Ascending aorta (tissue), 2 donors: Measurements from ENCODE around the gene IMP4. TPM values are rescaled to one million over a fixed set of nuclear protein-coding genes. Genes with fewer than 3 reads are reported as not detected.

Experiments used
- DNase-seq, 2 donors: peaks; one replicate each; pipeline ENCODE4 v3.0.0-alpha.2; 2019; ENCODE audit warnings: low spot score in 2 of 2
- H3K27ac ChIP-seq, 2 donors: fragments of 200-600 bp; sonication (generic); one replicate each; pipeline ENCODE4 v1.5.1; 2016 to 2017; ENCODE audit warnings: mild to moderate bottlenecking in 1 of 2
- H3K27me3 ChIP-seq: fragments of 200-600 bp; sonication (generic); one replicate; pipeline ENCODE4 v1.5.1; 2017
- H3K36me3 ChIP-seq, 2 donors: fragments of 200-600 bp; sonication (generic); one replicate each; pipeline ENCODE4 v1.5.1; 2016
- H3K4me1 ChIP-seq, 2 donors: fragments of 200-600 bp; sonication (generic); one replicate each; pipeline ENCODE4 v1.5.1; 2016 to 2017; ENCODE audit warnings: mild to moderate bottlenecking in 1 of 2
- H3K4me3 ChIP-seq, 2 donors: fragments of 200-600 bp; sonication (generic); one replicate each; pipeline ENCODE4 v1.5.1; 2016 to 2017; ENCODE audit warnings: mild to moderate bottlenecking in 1 of 2
- H3K9me3 ChIP-seq, 2 donors: fragments of 200-600 bp; sonication (generic); one replicate each; pipeline ENCODE4 v1.5.1; 2016
- intact Hi-C: fragments of 100-400 bp; cut with DNase I; formaldehyde crosslinking; loops from one replicate; pipeline ENCODE4 v1.15.1; 2023
- total RNA-seq: library from RNA; depleted of rRNA; stranded (reverse); fragments of >200 nt; gene quantifications from one replicate; pipeline ENCODE4 v1.1.0, GENCODE V29; 2016
- TF ChIP-seq, protein P1 (sequence below), 3 experiments: fragments of 200-600 bp in 2 of 3; fragments of 450-650 bp in 1 of 3; sonication (generic) in 2 of 3; IDR thresholded peaks; one replicate each; pipeline ENCODE4 v1.5.1; 2016 to 2019; ENCODE audit warnings: antibody characterized with exemption in 3 of 3, mild to moderate bottlenecking in 1 of 3, moderate library complexity in 1 of 3

IMP4 gene
- total RNA-seq, 1 donor from 2014 or later: 97.9 TPM

DNA sequence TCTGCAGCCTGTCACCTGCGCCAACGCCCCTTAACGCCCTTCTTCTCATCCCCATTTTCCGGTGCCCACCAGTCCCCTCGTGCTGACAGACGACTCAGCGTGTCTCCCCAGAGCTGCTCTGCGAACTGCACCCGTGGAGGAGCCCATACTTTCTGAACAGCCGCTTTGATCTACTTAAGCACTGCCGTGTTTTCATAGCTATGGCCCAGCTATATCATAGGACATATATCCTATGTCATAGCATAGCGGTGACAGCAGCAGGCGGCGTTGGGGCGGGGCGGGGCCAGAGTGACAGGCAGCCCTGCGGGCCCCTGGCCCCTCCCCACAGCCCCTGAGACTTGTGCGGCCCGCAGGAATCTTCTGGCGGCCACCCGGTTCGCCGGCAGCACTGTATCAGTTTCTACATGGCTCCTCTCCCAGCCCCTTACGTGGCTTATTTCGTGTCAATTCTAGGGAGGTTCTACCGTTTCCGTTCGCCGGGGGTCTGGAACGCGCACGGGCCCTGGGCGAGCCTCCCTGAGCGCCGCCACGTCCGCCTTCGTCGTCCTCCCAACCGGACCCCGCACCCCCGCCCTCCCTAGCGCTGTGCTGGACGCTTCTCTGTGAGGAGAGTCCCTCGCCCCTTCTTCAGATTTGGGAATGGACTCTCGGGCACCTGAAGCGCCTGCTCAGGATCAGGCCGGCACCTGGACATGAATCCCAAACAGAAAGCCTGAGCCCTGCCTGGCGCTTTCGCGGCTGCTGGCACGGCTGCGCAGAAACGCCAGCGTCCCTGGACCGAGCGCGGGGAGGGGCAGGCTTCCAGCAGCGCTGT lies 48.6 kb downstream of the IMP4 start:
- Histone ChIP-seq H3K4me1 (peaks cover 0 to 12% of the 10 kb centered on the region in 2 donors), H3K4me3 (peak overlapping the region; percentile 65 to 91), H3K27me3 (no peaks in the 10 kb centered on the region), H3K27ac (peak overlapping the region; percentile 82 to 83), H3K36me3 (no peaks in the 10 kb centered on the region), H3K9me3 (no peaks in the 10 kb centered on the region)
- DNase-seq: peak in 1 of 2 donors; percentile 84
- TF ChIP-seq, protein P1, sequence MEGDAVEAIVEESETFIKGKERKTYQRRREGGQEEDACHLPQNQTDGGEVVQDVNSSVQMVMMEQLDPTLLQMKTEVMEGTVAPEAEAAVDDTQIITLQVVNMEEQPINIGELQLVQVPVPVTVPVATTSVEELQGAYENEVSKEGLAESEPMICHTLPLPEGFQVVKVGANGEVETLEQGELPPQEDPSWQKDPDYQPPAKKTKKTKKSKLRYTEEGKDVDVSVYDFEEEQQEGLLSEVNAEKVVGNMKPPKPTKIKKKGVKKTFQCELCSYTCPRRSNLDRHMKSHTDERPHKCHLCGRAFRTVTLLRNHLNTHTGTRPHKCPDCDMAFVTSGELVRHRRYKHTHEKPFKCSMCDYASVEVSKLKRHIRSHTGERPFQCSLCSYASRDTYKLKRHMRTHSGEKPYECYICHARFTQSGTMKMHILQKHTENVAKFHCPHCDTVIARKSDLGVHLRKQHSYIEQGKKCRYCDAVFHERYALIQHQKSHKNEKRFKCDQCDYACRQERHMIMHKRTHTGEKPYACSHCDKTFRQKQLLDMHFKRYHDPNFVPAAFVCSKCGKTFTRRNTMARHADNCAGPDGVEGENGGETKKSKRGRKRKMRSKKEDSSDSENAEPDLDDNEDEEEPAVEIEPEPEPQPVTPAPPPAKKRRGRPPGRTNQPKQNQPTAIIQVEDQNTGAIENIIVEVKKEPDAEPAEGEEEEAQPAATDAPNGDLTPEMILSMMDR (IDR thresholded peaks at IDR 0.05): no peak
- intact Hi-C loops: loop anchor here (2.0 kb wide), 1 partner anchor 18 kb away; no protein-coding TSS in a partner anchor

DNA sequence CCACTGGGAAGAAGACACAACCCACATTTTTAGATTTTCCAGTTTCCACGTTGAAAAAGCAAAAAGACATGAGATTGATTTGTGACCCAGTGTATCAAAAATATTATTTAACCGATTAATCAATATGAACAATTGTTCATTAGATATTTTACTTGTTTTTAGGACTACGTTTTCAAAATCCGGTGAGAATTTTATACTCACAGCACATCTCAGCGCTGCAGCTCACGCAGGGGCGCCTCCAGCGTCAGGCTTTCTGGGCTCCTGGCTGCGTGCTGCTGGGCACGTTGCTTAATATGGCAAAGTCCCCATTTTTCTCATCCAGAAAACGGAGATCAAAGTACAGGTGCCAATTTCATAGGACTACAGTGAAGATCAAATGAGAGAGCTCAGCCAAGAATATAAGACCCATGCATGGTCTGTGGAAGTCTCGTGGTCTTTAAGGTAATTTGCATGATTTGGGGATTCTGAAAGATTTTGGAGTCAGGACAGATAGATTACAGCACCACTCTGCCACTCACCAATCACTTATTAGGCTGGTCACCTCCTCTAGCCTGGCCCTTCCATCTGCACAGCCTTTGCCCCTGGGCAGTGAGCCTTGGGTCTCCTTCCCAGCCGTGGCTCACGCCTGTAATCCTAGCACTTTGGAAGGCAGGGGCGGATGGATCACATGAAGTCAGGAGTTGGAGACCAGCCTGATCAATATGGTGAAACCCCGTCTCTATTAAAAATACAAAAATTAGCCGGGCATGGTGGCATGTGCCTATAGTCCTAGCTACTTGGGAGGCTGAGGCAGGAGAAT lies 49.4 kb downstream of the IMP4 start:
- intact Hi-C loops: loop anchor here (2.0 kb wide), 1 partner anchor 19 kb away; no protein-coding TSS in a partner anchor

DNA sequence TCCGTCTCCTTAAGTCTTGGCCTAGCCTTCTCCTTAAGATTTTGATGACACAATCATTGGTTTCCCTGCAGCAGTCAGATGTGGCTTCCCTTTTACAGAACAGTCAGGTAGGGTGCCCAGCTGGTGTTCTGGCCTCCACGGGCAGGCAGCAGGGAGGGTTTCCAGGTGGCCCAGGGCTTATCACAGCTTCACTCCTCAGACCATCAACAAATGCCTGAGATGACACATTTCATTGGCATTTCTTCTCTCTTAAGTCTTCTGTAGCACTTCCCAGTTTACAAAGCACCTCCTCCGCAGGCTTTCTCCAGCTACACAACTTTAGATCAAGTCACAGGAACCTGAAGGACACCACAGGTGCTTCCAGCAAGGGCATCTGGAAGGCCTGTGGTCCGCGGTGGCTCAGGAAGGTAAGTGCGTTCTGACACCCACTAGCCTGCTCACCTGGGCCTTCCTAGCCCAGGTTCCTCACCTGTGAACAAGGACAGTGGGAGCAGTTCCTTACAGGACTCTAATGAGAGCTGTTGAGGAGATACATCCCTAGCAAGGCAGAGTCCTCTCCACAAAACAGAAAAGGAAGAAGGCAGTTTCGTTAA lies 50.7 kb downstream of the IMP4 start:
- intact Hi-C loops: no loop called here
- no peaks in the 10 kb centered on the region for H3K9me3 ChIP-seq

More for the DNA sequence above, 49.4 kb downstream of the IMP4 start:
- H3K4me1 ChIP-seq: peaks cover 0 to 9% of the 10 kb centered on the region in 2 donors
- peak overlapping the region; percentile 65 to 91 for H3K4me3 ChIP-seq
- H3K27me3 ChIP-seq: no peaks in the 10 kb centered on the region
- peak overlapping the region; percentile 82 to 83 for H3K27ac ChIP-seq
- no peaks in the 10 kb centered on the region for H3K9me3 ChIP-seq
- TF ChIP-seq, protein P1 (IDR thresholded peaks at IDR 0.05): no peak
- DNase-seq: peak in 1 of 2 donors; percentile 63
- no peaks in the 10 kb centered on the region for H3K36me3 ChIP-seq

More for the DNA sequence above, 50.7 kb downstream of the IMP4 start:
- Histone ChIP-seq H3K36me3 (no peaks in the 10 kb centered on the region), H3K27me3 (no peaks in the 10 kb centered on the region), H3K27ac (no peak overlapping the region), H3K4me3 (no peak overlapping the region), H3K4me1 (peaks cover 0 to 9% of the 10 kb centered on the region in 2 donors)
- peak in 1 of 2 donors; percentile 40 for DNase-seq
- TF ChIP-seq, protein P1 (IDR thresholded peaks at IDR 0.05): no peak

Other genes starting within 250 kb of the IMP4 start
- not detected for gene POTEF, start 213.7 kb upstream of the IMP4 start, total RNA-seq
- gene CCDC74B, start 197.8 kb upstream of the IMP4 start, total RNA-seq: 2.3 TPM
- gene SMPD4, start 161.3 kb upstream of the IMP4 start, total RNA-seq: 185 TPM
- gene MZT2B, start 160.6 kb upstream of the IMP4 start, total RNA-seq: 239 TPM
- gene TUBA3E, start 144.5 kb upstream of the IMP4 start, total RNA-seq: not detected
- gene PTPN18, start 13.2 kb downstream of the IMP4 start, total RNA-seq: 21.0 TPM
- gene POTEI, start 166.4 kb downstream of the IMP4 start, total RNA-seq: not detected
- gene CFC1B, start 178.3 kb downstream of the IMP4 start, total RNA-seq: not detected